HG03280 (cell line): Measurements from ENCODE around the gene LCMT2.
"Not testable (repeated sequence)": the region's sequence is repeated elsewhere in the genome, so short reads cannot be mapped to it uniquely, and the experiment has no call there.

Experiments
- ATAC-seq: cut with Tn5 transposase; IDR thresholded peaks from one replicate; pipeline ENCODE4 v1.9.1; 2021; ENCODE audit warnings: mild to moderate bottlenecking, moderate library complexity; ENCODE audit not compliant: unreplicated experiment

LCMT2 gene

DNA sequence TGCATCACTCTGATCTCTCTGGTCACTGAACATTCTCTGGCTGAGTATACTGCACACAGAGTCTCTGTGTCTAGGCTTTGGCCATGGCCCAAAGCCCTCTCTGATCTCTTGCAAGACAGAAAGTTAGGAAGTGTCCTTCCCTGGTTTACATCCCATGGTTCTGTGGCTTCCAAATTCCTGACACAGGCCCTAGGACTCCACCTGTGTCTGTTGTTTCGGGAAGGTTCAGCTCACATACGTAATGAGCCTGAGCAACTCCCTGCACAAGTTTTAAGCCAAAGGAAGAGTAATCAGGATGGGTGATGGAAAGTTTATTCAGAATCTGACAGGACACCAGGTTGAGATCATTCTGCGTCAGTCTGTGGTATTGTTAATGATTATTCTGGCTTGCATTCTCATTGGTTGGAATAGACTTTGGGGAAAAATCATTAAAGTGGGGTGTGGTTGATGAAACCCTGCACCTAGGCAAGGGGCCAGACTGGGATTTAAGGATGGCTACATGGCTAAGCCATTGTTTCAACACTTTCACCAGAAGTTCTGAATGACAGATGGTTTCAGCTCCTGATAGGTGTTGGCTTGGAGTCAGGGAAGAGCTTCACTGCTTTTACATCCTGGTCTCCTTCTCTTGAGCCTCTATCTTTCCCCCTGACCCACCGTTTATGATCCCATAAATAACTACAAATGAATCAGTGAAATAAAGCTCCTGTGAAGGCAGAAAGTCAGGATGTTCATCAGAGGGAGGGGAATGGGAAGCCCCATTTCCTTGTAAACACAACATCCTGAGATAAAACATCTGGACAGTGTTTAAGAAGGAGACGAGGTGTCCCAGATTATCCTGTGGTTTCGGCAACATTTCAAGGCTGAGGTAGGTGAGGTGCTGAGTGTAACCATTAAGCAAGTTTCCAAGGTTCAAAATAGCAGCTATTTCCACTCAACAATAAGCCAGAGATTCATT, 14.1 kb downstream of the LCMT2 start:
- no peak for ATAC-seq

DNA sequence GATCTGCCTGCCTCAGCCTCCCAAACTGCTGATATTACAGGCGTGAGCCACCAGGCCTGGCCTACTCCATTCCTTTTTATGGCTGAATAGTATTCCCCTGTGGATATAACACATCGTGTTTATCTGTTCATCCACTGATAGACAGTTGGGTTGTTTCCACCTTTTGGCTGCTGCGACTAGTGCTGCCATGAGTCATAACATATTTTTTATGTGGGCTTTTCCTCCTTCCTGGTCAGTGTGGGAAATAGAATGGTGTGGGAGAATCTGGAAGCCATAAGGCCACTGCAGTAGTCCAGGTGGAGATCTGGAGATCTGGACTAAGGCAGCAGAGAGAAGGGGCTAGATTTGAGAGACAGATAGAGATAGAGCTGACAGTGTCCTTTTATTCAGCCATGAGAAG, 16.2 kb downstream of the LCMT2 start:
- ATAC-seq = no peak

GRCh38 chr15:43312378-43312777, 18.0 kb downstream of the LCMT2 start:
- no peak for ATAC-seq

DNA sequence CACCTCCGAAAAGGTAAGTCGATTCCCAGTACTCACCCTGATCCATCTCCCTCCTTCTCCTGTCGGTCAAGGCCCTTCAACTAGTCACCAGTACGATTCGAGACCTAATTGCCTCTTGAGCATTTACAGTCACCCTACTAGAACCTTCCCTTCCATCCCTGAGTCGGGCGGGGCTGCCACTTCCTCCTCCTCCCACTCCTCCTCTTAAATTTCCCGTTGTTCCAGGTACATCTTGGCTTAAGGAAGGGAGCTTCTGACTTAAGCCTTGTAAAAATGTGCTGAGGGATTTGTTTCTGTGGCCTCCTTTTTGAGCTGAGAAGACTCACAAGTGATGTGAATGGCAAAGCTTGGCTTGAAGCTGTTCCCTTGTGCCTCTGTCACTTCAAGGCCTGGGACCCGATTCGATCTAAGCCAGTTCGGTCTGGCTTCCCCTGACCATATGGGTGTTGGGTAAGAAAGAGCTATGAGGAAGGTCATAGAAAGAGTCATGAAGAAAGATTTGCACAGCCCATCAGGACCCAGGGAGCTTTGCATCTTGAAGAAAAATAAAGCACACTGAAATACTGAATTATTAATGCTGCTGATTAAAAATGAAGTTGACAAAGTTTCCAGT, 28.1 kb downstream of the LCMT2 start, which contains the start of gene TGM7:
Gene TGM7, minus strand, starts transcription at position 51 of the 613 bp plus-strand sequence.
- no peak for ATAC-seq

DNA sequence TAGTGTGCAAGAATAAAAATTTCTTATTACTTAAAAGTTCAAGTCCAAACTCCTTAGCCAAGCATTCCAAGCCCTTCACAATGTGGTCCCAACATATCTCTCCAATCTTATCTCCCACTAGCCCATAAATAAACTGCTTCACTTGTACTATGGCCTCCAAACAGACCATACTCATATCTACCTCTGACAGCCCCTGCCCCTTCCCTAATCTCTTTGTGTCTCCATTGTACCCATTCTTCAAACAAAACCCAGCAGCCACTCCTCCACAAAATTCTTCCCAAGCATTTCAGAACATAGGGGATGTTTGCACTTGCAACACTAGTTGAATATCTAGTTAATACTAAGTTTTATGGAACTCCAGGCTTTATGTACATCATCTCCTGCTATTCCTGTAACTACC, 30.5 kb downstream of the LCMT2 start:
- ATAC-seq = no peak

DNA sequence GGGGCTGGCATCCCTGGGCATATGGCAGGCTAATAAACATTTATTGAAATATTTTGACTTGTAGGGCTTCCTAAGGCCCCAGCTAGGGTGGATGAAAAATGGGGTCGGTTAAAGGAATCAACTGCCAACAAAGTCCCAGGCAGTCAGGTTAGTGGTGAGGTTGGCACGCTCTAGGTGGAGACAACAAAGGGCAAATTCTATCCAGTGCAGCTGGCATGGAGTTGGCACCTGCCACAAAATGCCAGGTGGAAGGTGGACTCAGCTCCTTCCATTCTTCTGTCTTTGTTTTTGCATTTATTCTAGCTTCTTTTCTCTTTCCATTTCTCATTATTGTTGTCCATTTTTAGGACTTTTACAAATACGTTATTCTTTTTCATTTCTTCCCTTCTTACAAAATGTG, 31.0 kb downstream of the LCMT2 start:
- no peak for ATAC-seq

DNA sequence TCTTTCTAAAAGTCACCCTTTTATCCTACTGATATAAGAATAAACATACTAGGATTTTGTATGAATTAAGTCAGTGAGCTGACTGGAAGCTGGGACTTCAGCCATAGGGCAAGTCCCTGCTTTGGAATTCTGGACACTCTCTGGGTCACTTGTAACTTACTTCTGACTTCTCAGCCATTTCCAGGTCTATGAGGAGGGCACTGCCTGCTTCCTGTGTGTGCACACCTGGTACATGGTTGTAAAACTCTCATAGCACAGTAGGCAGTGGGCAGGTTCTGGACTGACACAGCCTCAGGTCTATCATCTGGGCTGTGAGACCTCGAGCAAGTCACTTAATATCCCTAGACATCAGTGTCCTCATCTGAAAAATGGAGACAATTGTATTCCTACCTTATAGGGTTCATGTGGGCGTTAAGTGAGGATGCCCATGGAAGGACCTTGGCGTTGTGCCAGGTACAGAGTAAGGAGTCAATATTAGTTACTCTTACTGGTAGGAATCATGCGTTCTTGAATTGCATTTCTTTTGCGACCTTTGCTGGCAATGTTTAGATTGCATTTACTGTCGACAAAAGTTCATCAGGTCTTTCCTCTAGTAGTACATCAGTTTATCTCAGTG, 36.2 kb downstream of the LCMT2 start:
- no peak for ATAC-seq

- ATAC-seq = no peak
These were observed 36.9 kb downstream of the LCMT2 start for GRCh38 chr15:43293432-43293831.

GRCh38 chr15:43292375-43293078, 37.8 kb downstream of the LCMT2 start:
- no peak for ATAC-seq

DNA sequence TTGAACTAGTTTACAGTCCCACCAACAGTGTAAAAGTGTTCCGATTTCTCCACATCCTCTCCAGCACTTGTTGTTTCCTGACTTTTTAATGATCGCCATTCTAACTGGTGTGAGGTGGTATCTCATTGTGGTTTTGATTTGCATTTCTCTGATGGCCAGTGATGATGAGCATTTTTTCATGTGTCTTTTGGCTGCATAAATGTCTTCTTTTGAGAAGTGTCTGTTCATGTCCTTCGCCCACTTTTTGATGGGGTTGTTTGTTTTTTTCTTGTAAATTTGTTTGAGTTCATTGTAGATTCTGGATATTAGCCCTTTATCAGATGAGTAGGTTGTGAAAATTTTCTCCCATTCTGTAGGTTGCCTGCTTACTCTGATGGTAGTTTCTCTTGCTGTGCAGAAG, 40.7 kb downstream of the LCMT2 start:
- not testable (repeated sequence) for ATAC-seq

- no peak for ATAC-seq
These were observed 43.1 kb downstream of the LCMT2 start for GRCh38 chr15:43287254-43287653.

- ATAC-seq = no peak
These were observed 44.3 kb downstream of the LCMT2 start for GRCh38 chr15:43286074-43286473.

DNA sequence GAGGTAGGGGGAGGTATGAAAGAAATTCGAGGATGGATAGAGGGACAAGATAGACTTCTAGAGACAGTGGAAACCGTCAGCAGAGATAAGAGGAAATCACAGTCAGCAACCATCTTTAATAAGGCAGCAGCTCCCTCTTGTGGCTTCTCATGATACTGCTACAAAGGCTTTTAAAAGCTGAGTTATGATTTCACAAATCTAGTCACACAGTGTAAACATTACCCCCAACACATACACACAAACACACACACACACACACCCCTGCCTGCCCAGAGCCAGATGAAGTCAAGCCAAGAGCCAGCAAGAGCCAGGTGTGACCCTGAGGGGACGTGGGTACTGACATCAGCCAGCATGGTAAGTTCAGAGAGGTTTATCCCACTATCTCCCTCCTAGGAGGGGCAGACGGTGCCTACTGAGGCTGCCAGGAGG, 44.8 kb downstream of the LCMT2 start:
- ATAC-seq = no peak

- ATAC-seq = no peak
These were observed 46.8 kb downstream of the LCMT2 start for GRCh38 chr15:43283526-43283925.

- ATAC-seq = no peak
These were observed 48.3 kb downstream of the LCMT2 start for GRCh38 chr15:43281926-43282602.

DNA sequence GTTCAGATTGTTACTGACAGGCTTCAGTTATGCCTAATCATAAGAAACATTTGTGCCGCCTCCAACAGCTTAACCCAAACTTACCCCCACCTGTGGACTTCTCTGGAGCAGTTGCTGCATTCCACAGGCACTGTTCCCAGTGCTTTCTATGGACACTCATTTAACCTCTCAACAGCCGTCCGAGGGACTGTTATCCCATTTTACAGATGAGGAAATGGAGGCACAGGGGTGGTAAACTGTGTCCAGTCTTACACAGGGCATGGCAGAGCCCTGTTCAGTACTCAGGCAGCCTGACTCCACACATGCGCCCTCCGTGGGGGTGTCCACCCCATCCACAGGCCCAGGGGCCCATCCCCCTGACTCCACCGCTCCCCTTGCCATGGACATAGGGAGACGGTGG, 49.4 kb downstream of the LCMT2 start:
- ATAC-seq = no peak

GRCh38 chr15:43279496-43279895, 50.9 kb downstream of the LCMT2 start:
- ATAC-seq = no peak

DNA sequence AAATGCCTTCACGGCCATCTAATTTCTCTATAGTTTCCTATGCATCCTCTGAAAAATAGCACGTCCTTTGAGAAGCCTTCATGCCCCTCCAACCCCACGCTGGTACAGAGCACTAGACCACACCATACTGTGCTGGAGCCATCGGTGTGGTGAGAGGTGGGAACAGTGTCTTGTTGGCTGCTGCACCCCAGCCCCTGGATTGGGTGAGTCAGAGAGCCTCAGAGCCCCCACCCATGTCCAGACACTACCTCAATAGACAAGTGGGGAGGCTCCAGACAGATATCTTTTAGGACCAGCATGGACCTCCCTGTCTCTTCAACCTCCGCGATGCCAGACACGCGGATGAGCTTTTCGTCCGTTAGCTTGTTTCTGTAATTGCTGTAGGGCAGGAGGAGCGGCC, 51.5 kb downstream of the LCMT2 start:
- no peak for ATAC-seq

GRCh38 chr15:43277901-43278300, 52.5 kb downstream of the LCMT2 start:
- no peak for ATAC-seq

DNA sequence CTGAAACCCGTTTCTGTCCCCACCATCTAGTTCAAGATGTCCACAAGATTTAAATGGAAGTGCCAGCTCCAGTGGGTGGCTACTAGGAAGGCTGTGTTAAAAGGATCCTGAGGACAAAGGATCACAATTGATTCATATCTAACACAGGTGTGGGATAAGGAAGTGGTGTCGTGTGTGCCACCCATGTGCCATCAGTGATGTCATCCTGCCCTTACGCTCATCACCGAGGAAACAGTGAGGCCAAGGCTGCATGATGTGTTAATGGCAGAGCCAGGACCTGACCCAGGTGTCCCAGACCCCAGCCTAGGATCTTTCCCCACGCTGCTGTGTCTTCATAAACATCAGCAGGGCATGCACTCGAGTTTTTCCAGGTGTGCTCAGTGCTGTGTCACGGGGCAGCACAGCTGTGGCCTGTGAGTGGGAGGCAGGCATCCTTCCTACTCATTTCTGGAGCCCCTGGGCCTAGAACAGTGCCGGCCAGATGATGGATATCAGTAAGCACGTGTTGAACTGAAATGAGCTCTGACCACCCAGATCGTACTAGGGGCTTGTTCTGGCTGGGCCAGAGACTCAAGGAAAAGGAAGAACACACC, 53.0 kb downstream of the LCMT2 start:
- no peak for ATAC-seq
